NCI-H2227 treated with DMSO at 0.1 percent for 48 hours (cell line): ENCODE measurements around the gene CNPY3.
"Not testable (repeated sequence)": the region's sequence is repeated elsewhere in the genome, so short reads cannot be mapped to it uniquely, and the experiment has no call there.

Experiments used
- DNase-seq: peaks from one replicate; lab custom pipeline; 2025; lab: John Stamatoyannopoulos, UW

Gene CNPY3

DNA sequence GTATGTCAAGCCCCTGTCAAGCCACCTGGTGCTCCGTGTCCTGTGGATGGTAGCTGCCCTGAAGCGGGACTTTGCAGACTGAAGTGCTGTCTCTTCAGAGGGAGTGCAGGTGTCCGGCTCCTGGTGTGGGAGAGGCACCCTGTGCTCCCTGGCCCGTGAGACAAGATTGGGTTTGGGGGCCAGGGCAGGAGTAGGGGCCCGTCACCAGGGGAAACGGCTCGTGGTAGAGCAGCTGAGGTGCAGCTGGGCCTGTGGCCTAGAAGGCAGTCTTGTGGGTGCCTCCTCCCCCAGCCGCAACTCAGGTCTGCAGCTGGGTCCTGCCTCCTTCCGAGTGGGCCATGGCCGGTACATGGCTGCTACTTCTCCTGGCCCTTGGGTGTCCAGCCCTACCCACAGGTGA, 13.5 kb upstream of the CNPY3 start, which contains the start of gene PTCRA:
Gene PTCRA, plus strand, starts transcription at position 322 of the 400 bp plus-strand sequence. Its CDS starts 17 bp downstream, at position 339.
- no peak for DNase-seq

DNA sequence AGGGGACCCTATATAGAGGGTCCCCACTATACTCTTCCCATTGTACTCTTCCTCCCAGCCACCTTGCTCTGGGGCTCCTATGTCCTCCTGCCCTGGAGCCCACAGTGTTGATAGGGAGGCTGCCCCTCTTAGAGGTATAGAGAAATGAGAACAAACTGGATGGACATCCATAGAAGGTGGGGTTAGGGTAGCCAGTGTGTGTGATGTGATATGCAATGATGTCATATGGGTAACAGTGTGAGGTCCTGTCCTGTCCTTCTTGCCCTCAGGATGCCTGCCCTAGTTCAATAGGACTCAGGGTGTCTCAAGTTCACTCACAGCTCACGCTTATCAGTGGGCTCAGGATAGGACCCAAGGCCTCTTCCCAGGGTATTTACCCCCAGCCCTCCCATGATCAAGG, 13.0 kb upstream of the CNPY3 start:
- no peak for DNase-seq

DNA sequence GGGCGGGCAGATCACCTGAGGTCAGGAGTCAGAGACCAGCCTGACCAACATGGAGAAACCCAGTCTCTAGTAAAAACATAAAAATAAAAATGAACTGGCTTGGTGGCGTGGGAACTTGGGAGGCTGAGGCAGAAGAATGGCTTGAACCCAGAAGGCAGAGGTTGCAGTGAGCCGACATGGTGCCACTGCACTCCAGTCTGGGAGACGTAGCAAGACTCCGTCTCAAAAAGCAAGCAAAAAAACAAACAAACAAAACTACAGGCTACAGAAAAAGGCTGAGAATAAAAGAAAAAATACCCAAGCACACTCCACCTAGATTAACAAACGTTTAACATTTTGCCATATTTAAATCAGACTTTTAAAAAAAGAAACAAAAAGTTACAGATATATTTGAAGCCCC, 7.5 kb upstream of the CNPY3 start:
- DNase-seq = no peak

DNA sequence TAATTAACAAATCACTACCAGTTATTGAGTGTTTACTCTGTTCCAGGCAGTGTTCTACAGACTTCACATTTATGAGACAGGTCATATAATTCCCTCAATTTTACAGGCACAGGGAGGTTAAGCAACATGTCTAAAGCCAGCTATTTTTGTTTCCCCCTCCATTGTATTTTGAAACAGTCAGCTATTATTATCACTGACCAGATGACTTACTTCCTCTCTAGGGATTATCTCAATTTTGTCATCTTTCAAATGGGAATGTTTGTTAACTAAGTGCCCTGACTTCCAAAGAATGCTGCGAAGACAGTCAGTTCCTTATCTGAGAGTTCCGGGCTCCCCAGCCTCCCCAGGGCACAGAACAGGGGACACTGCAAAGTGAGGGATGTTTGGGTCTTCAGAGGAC, 5.6 kb upstream of the CNPY3 start:
- no peak for DNase-seq

DNA sequence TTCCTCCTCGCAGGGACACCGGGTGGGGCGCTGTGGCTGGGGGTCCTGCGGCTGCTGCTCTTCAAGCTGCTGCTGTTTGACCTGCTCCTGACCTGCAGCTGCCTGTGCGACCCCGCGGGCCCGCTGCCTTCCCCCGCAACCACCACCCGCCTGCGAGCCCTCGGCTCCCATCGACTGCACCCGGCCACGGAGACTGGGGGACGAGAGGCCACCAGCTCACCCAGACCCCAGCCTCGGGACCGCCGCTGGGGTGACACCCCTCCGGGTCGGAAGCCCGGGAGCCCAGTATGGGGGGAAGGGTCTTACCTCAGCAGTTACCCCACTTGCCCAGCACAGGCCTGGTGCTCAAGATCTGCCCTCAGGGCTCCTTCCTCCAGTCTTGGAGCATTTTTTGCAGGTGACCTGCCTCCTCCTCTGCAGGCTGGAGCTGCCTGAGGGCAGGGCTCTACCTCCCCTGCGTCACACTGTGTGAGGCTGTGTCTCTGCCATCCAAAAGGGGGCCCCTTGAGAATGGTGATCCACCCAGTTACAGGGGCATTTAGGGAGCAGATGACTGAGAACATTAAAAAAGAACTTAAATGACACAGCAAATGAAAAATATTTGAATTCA, 3.9 kb upstream of the CNPY3 start:
- DNase-seq = no peak

DNA sequence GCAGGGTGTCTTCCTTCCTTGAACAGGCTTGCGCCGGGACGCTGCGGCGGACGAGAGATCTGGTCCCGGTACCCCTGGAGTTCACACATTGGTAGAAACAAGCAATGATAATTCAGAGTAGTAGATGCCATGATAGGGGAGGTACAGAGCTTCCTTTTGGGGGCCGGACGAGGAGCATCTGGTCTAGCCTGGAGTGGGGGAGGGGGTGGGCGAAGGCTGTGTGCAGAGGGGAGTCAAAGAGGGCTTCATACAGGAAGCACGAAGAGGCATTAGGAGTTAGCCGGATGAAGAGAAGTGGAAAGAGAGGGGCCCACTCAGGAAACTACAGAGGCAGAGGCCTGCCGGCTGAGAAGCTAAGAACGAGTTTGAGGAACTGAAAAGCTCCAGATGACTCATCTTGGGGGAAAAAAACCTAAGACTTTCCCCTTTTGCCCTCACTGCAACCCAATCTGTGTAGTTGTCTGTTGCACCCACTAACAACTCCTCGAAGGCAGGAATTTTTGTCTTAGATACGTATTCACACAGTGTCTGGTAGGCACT, 611 bp downstream of the CNPY3 start:
- no peak for DNase-seq

DNA sequence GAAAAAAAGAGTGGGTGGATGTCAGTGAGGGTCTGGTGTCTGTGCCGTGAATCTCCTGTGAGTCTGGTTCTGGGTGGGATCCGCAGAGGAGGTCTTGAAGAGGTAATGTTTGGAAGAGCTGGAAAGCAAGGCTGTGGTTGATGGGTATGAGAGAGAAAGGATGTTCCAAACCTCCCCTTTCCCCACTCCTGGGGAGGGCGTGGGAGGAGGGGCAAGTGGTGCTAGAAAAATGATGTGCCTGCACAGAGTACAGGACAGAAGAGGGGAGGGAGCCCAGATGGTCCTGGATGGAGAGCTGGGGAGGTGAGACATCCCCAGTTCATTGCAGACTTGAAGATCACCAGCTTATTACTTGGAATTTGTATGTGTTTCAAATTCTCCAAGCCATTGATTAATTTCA, 3.1 kb downstream of the CNPY3 start:
- no peak for DNase-seq

DNA sequence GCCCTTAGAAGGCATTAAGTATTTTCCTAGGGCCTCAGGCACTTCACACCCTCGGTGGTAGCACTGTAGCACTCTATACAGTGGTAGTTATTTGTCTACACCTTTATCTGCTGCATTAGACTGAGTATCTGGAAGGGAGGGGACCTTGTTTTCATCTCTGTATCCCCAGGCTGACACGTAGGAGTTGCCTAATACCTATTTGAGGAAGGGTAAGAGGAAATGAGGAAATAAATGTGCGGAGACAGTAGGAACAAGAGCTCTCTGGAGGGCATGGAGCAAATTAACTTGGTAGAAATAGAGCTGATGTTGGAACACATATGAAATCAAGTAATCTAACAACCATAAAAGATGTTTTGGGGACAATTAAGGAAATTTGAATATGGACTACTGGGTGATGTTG, 3.9 kb downstream of the CNPY3 start:
- no peak for DNase-seq

DNA sequence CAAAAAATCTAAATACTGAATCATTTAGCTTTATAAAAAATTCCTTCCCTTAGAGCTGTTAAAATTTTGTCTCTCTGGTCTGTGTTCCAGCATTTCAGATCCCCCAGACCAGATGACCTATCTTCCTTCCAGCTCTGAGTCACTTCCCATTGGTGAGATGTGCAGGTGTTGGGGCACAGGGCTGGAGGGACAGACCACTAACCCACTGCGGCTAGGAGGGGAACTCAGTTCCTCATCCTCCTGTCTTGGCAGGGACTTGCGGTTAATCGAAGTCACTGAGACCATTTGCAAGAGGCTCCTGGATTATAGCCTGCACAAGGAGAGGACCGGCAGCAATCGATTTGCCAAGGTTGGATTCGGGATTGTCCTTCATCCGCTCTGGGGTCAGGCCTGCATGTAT, 6.0 kb downstream of the CNPY3 start:
- DNase-seq = no peak

DNA sequence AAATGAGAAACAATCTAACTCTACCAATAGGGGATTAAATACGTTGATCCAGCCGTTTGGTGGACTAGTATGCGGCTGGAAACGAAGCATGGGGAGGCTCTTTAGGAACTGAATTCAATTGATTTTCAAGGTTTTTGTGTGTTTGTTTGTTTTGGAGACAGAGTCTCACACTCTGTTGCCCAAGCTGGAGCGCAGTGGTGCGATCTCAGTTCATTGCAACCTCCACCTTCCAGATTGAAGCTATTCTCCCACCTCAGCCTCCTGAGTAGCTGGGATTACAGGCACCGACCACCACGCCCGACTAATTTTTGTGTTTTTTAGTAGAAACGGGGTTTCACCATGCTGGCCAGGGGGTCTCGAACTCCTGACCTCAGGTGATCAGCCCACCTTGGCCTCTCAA, 7.1 kb downstream of the CNPY3 start:
- DNase-seq = no peak

DNA sequence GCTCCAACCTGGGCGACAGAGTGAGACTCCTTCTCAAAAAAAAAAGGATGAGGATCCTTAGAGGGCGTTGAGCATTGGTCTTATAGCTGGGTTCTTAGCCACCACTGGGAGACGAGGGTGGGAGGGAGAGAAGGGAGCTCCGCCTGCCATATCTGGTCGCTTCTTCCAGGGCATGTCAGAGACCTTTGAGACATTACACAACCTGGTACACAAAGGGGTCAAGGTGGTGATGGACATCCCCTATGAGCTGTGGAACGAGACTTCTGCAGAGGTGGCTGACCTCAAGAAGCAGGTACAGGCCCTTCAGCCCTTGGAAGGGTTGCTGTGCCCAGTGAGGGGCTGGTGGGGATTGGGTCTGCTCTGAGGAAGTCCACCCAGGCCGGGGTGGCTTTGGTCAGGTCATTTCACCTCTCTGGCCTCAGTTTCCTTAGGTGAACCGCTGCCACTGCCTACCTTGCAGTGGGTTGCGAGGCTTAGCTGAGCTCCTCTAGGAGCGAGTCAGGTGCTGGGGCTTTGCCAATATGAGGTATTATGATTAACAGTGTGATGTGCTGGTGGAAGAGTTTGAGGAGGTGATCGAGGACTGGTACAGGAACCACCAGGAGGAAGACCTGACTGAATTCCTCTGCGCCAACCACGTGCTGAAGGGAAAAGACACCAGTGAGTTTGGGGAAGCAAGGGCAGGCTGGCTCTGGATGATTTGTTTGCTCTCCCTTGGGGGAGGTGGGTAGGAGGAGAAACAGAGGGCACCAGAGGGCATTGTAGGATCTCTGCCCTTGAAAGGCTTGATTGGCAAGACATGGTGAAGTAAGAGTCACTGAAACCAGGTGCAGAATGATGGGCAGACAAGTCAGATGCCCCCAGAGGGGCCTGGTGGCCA, 8.5 kb downstream of the CNPY3 start:
- no peak for DNase-seq

DNA sequence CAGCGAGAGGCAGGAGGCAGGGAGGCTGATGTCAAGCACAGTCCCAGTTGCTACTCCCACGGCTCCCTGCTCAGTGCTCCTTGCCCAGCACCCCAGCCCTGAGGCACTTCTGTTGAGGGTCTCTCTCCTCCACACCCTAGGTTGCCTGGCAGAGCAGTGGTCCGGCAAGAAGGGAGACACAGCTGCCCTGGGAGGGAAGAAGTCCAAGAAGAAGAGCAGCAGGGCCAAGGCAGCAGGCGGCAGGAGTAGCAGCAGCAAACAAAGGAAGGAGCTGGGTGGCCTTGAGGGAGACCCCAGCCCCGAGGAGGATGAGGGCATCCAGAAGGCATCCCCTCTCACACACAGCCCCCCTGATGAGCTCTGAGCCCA, 9.1 kb downstream of the CNPY3 start:
- no peak for DNase-seq

DNA sequence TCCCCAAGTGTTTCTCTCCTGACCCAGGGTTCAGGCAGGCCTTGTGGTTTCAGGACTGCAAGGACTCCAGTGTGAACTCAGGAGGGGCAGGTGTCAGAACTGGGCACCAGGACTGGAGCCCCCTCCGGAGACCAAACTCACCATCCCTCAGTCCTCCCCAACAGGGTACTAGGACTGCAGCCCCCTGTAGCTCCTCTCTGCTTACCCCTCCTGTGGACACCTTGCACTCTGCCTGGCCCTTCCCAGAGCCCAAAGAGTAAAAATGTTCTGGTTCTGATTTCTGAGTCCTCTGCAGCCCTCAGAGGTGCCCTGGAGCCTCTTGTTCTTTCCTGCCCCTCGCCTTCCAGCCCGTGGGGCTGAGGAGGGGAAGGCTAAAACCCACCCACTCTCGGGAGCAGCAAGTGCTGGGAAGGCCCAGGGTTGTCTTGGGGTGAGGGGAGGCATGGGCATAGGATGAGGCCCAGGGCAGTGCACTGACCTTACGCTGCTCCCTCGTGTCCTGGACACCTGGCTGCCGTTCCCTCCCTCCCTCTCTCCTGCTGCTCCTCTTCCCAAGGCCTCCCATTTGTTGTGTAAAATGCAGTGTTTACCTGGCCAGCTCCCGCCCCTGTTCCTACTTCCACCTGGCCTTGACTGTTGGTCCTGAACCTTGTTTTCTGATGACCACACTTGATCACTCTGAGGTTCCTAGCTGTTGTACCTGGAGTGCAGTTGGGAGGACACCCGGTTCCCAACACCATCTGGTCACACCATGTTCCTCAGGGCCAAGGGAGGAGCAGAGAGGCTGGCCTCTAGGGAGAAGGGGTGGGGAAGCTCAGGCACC, 9.9 kb downstream of the CNPY3 start:
- DNase-seq = no peak

DNA sequence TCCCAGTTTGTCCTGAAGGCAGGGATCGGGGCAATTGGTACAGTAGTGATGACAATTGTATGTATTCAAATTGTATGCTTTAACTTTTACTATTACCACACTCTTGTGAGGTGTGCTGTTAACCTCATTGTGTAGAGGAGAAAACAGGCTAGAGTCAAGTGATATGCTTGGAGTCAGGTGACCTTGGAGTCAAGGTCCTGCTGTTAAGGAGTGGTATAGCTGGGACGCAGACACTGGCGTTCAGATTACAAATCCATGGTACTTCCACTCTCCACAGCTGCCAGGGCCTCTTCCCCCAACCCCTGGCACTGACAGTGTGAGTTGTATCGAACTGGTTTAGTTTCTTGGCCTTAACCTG, 10.5 kb downstream of the CNPY3 start:
- DNase-seq = no peak

DNA sequence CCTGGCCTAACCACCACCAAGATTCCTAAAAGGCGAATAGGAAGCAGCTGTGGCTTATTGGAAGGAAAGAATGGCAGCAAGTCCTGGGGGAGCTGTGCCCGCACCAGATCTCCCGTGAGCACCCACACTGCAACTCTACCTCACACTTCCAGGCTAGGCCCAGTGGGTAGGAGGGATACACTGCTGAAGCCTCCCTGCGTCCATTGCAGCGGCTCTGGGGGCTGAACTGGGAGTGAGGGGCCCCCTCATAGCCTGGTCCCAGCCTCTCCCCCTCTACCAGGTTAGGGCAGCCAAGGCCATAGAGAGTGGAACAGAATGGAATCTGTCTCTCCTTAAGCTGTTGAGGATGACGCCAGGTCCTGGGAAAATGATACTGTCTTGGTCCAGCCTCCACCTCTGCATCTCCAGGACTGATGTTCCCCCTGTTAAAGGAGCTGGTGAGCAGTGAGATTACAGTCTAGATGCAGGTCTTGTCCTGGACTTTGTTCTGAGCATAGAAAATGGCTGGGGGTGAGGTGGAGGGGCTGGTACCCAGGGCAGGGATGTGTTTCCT, 11.3 kb downstream of the CNPY3 start:
- DNase-seq = no peak

DNA sequence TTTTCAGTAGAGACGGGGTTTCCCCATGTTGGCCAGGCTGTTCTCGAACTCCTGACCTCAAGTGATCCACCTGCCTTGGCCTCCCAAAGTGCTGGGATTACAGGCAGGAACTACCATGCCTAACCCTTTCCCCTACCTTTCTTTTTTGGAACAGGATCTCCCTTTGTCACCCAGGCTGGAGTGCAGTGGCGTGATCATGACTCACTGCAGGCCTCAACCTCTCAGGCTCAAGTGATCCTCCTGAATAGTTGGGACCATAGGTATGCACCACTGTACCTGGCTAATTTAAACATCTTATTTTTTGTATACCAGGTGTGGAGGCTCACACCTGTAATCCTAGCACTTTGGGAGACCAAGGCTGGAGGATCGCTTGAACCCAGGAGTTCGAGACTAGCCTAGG, 12.1 kb downstream of the CNPY3 start:
- DNase-seq = not testable (repeated sequence)

DNA sequence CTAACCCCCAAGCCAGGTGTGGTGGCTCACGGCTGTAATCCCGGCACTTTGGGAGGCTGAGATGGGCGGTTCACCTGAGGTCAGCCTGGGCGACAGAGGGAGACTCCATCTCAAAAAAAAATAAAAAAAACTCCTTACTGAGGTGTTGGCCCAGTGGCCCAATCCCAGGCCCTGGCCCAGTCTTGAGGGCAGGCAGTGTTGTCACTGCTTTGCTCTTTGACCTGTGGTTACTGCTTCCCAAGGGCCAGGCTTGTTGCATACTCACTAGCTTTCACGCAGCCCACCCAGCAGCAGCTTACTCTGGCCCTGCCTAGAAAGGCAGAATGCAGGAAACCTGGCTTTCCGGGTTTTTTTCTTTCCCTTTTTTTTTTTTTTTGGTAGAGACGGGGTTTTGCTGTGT, 13.2 kb downstream of the CNPY3 start:
- no peak for DNase-seq

DNA sequence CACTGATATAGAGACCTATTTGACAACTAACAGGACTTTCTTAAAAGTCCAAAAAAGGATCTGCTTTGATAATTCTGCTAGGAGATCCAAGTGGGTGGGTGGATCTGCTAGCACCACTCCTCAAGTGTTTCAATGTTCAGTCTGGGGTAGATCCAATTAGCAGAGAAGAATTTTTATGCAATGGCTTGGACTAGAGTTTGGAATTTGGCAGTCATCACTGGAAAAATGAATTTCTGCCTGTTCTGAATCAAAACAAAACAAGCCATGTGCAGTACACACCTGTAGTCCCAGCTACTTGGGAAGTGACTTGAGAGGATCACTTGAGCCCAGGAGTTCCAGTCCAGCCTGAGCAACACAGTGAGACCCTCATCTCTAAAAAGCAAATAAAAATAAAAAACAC, 18.7 kb downstream of the CNPY3 start:
- no peak for DNase-seq

DNA sequence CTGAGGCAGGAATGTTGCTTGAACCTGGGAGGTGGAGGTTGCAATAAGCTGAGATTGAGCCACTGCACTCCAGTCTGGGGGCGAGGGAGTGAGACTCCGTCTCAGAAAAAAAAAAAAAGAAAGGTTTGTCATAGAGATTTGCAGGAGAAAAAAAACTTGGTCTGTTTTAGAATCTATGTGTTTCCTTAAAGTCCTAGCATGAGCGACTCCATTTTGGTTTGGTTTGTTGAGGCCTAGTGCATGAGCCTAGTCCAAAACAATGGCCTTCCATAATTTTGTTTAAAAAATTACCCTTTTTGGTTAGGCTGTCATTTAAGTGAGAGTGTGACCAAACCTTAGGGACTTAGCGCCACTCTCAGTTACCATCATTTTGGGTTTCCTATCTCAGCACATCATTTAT, 23.1 kb downstream of the CNPY3 start:
- no peak for DNase-seq

DNA sequence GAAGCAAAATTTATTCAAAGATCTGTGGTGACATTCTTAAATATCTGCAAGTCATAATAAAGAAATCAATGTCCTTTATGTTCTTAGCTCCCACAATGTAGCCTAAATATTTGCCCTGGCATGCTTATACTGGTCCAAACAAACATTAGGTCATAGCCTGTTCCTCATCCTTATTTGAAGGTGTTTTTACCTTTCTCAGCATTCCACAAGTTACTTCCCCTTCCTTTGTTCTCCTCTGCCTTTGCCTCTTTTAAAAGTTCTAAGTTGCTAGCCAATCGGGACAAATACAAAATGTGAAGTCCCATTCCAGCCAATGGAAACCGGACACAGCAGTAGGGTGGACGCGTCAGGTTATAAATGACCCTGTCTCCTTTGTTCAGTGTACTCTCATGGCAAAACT, 25.1 kb downstream of the CNPY3 start:
- not testable (repeated sequence) for DNase-seq

DNA sequence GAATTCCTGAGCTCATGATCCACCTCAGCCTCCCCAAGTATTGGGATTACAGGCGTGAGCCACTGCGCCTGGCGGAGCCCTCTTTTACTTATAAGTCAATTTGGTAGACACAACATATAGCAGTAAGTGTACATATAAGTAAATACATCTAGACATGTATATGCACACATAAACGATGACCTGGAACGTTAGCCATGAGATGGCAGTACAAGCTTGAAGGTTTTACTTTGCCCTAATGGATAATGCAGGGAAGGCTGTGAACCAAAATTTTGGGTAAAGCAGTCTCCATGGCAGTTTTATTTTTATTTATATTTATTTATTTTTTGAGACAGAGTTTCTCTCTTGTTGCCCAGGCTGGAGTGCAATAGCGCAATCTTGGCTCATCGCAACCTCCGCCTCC, 28.8 kb downstream of the CNPY3 start:
- DNase-seq = no peak

DNA sequence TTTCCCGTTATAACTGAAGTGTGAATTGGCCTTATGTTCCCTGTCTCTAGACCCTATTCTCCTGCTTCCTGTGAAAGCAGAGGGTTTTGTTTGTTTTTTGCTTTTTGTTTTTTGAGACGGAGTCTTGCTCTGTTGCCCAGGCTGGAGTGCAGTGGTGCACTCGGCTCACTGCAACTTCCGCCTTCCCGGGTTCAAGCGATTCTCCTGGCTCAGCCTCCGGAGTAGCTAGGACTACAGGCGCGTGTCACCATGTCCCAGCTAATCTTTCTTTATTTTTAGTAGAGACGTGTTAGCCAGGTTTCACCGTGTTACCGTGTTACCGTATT, 30.6 kb downstream of the CNPY3 start:
- no peak for DNase-seq
